Adrenal gland (tissue), 12 donors: ENCODE results near the gene IL3. TPM values are rescaled to one million over a fixed set of nuclear protein-coding genes. Genes with fewer than 3 reads are reported as not detected.

Source experiments
- DNase-seq, 7 donors: peaks; one replicate each; pipeline ENCODE4 v3.0.0-alpha.2; 2019 to 2020
- H3K27ac ChIP-seq, 5 donors: fragments of 200-600 bp; sonication (generic) in 4 of 5; 1 replicate in 3 of 5; 2 replicates in 2 of 5; pipeline versions ENCODE4 v1.5.1 to v1.8.0; 2016 to 2020; ENCODE audit warnings: mild to moderate bottlenecking in 1 of 5
- H3K27me3 ChIP-seq: fragments of 200-600 bp; 2 replicates; pipeline ENCODE4 v1.8.0; 2021
- H3K36me3 ChIP-seq, 2 donors: fragments of 200-600 bp; replicated peaks in 1 of 2; 1 replicate in 1 of 2; 2 replicates in 1 of 2; pipeline versions ENCODE4 v1.5.1 to v1.8.0; 2018 to 2022
- H3K4me1 ChIP-seq, 2 donors: fragments of 200-600 bp; replicated peaks in 1 of 2; 1 replicate in 1 of 2; 2 replicates in 1 of 2; pipeline versions ENCODE4 v1.5.1 to v1.8.0; 2018 to 2021
- H3K4me3 ChIP-seq, 4 donors: fragments of 200-600 bp; sonication (generic) in 3 of 4; one replicate each; pipeline ENCODE4 v1.5.1; 2016 to 2018
- H3K9me3 ChIP-seq, 3 donors: fragments of 200-600 bp; sonication (generic) in 1 of 3; replicated peaks in 1 of 3; 1 replicate in 2 of 3; 2 replicates in 1 of 3; pipeline versions ENCODE4 v1.5.1 to v1.8.0; 2016 to 2021
- CTCF ChIP-seq, 6 experiments: fragments of 450-650 bp in 4 of 6; fragments of 200-600 bp in 2 of 6; sonication (generic) in 1 of 6; IDR thresholded peaks; 1 replicate in 5 of 6; 2 replicates in 1 of 6; pipeline versions ENCODE4 v1.5.1 to v1.8.0; 2016 to 2021; ENCODE audit warnings: antibody characterized with exemption in 6 of 6, mild to moderate bottlenecking in 2 of 6, moderate library complexity in 1 of 6
- POLR2A ChIP-seq, 2 donors: fragments of 450-650 bp; IDR thresholded peaks; one replicate each; pipeline ENCODE4 v1.6.1; 2017; ENCODE audit warnings: antibody characterized with exemption in 2 of 2, mild to moderate bottlenecking in 2 of 2, moderate library complexity in 1 of 2
- WGBS, 4 donors: extraction: QIAGEN DNeasy Blood & Tissue Kit in 2 of 4; methylation state at CpG; one replicate each; pipeline versions ENCODE4 v1.1.5 to v1.1.7; 2013 to 2017; 5-methylcytosine and 5-hydroxymethylcytosine counted together
- intact Hi-C, 2 donors: fragments of 100-400 bp; cut with DNase I; formaldehyde crosslinking; loops; one replicate each; pipeline versions ENCODE4 v1.14.1 to v1.15.0; 2022 to 2023
- polyA plus RNA-seq, 3 donors: library from polyadenylated mRNA; stranded (reverse); fragments of 200-250 nt in 2 of 3; fragments of 350-450 nt in 1 of 3; fragmentation: Illumina TruSeq in 1 of 3; extraction: RNeasy Lipid Tissue Mini Kit (QIAGEN cat#74804) in 1 of 3; gene quantifications; one replicate each; pipeline ENCODE4 v1.2.3, GENCODE V29; 2013 to 2014
- total RNA-seq, 9 donors: library from RNA; depleted of rRNA in 4 of 9; stranded (reverse); fragments of >200 nt in 4 of 9; fragments of 120-200 nt in 1 of 9; fragmentation: NEBNext Ultra II Directional in 1 of 9; extraction: Animal tissue kit (Norgen Biotek cat#: 25700) in 1 of 9; gene quantifications; one replicate each; pipeline versions ENCODE4 v1.1.0 to v1.2.4, GENCODE V29; 2013 to 2023
- donor health status: healthy with polysubstance abuse.
- donor health status: Bipolar disorder and iron deficiency.
- donor health status: DM: yes; HTN: yes; CAD: no.
- donor health status: DM: no; HTN: no; CAD: no.
- donor health status: DM: no; HTN: no; CAD: no.
- donor health status: DM: yes; HTN: yes; CAD: no.

IL3 gene
- total and polyA plus RNA-seq, 12 donors, result not detected

- no peaks in the 10 kb centered on the region for H3K27me3 ChIP-seq
- H3K4me3 ChIP-seq, result no peak overlapping the region
- H3K36me3 ChIP-seq, result no peaks in the 10 kb centered on the region
- 84 to 98% (median 92%) methylated on average over 7 to 8 of the region's 8 CpGs for WGBS, 4 donors
- DNase-seq, result no peak
- no peak for TF ChIP-seq POLR2A (IDR thresholded peaks at IDR 0.05)
- intact Hi-C loops, result no loop called here
- no peaks in the 10 kb centered on the region for H3K9me3 ChIP-seq
- H3K4me1 ChIP-seq, result no peaks in the 10 kb centered on the region
- H3K27ac ChIP-seq, result no peak overlapping the region
Observed at GRCh38 chr5:132082329-132083023, 22.0 kb downstream of the IL3 start.

- no peaks in the 10 kb centered on the region for H3K36me3 ChIP-seq
- H3K4me3 ChIP-seq, result no peak overlapping the region
- 81 to 91% (median 85%) methylated on average over 3 to 4 of the region's 4 CpGs for WGBS, 4 donors
- DNase-seq, result no peak
- H3K27ac ChIP-seq, result no peak overlapping the region
- intact Hi-C loops, result no loop called here
- H3K27me3 ChIP-seq, result no peaks in the 10 kb centered on the region
- TF ChIP-seq POLR2A (IDR thresholded peaks at IDR 0.05), result no peak
- no peak for TF ChIP-seq CTCF (IDR thresholded peaks at IDR 0.05)
- no peaks in the 10 kb centered on the region for H3K9me3 ChIP-seq
- H3K4me1 ChIP-seq, result no peaks in the 10 kb centered on the region
Observed at GRCh38 chr5:132083071-132083678, 22.7 kb downstream of the IL3 start.

DNA sequence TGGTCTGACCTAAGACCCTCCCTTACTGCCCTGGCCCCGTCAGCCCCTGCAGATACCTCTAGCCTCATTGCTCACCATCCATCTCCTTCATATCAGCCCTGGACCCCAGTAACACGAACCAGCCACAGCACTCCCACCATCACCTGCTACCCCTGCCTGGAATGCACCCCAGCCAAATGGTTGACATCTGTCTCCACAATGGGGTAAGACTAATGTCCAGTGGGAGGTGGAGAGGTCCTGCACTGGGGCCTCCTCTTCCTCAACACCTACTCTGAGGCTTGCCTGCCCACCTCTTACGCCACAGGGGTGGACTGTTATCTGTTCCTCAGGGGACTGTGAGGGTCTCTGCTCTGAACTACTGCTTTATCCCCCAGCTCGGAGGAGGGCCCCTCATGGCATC, 25.2 kb downstream of the IL3 start:
- no peaks in the 10 kb centered on the region for H3K4me1 ChIP-seq
- H3K9me3 ChIP-seq, result no peaks in the 10 kb centered on the region
- TF ChIP-seq CTCF (IDR thresholded peaks at IDR 0.05) (no peak), POLR2A (IDR thresholded peaks at IDR 0.05) (no peak)
- DNase-seq, result no peak
- intact Hi-C loops, result no loop called here
- no peak overlapping the region for H3K4me3 ChIP-seq
- no peak overlapping the region for H3K27ac ChIP-seq
- no peaks in the 10 kb centered on the region for H3K27me3 ChIP-seq
- 70 to 87% (median 80%) methylated on average over 4 of the region's 4 CpGs for WGBS, 4 donors
- H3K36me3 ChIP-seq, result no peaks in the 10 kb centered on the region

GRCh38 chr5:132086277-132086794, 25.9 kb downstream of the IL3 start:
- Histone ChIP-seq H3K36me3 (no peaks in the 10 kb centered on the region), H3K27ac (no peak overlapping the region), H3K27me3 (no peaks in the 10 kb centered on the region), H3K4me3 (no peak overlapping the region), H3K9me3 (no peaks in the 10 kb centered on the region), H3K4me1 (no peaks in the 10 kb centered on the region)
- TF ChIP-seq POLR2A (IDR thresholded peaks at IDR 0.05) (no peak), CTCF (IDR thresholded peaks at IDR 0.05) (no peak)
- peak; percentile 49 to 84 (median 68) for DNase-seq
- 40 to 60% (median 53%) methylated on average over 2 of the region's 2 CpGs for whole genome bisulfite sequencing, 4 donors
- intact Hi-C loops, result no loop called here
